Cardiac septum (tissue), 1 donor: ENCODE data around the gene NAPB. TPM values are rescaled to one million over a fixed set of nuclear protein-coding genes. Genes with fewer than 3 reads are reported as not detected.
"Not testable (repeated sequence)": the region's sequence is repeated elsewhere in the genome, so short reads cannot be mapped to it uniquely, and the experiment has no call there.

Source experiments
- DNase-seq: peaks from one replicate; pipeline ENCODE4 v3.0.0-alpha.2; 2020; ENCODE audit warnings: low spot score
- intact Hi-C: fragments of 100-400 bp; cut with DNase I; formaldehyde crosslinking; loops from one replicate; pipeline ENCODE4 v1.14.0; 2022
- long read RNA-seq: library from polyadenylated mRNA; unstranded; transcript quantifications from one replicate; pipeline ENCODE4 v2.0.0, GENCODE V29; 2021
- total RNA-seq: library from RNA; stranded (reverse); fragmentation: NEBNext Ultra II Directional; extraction: Animal tissue kit (Norgen Biotek cat#: 25700); gene quantifications from one replicate; pipeline ENCODE4 v1.2.1, GENCODE V29; 2021
- donor health status: DM: no; HTN: no; CAD: no.

The NAPB gene
- total RNA-seq, result 6.1 TPM
- long read RNA-seq, transcript NAPB-202 (10 exons, 3,824 nt), result major isoform, 5 of 15 reads
- long read RNA-seq, partial matches to known transcripts, result 0 of 15 reads
- long read RNA-seq, other reads (novel, unspliced or antisense), result 6 of 15 reads

DNA sequence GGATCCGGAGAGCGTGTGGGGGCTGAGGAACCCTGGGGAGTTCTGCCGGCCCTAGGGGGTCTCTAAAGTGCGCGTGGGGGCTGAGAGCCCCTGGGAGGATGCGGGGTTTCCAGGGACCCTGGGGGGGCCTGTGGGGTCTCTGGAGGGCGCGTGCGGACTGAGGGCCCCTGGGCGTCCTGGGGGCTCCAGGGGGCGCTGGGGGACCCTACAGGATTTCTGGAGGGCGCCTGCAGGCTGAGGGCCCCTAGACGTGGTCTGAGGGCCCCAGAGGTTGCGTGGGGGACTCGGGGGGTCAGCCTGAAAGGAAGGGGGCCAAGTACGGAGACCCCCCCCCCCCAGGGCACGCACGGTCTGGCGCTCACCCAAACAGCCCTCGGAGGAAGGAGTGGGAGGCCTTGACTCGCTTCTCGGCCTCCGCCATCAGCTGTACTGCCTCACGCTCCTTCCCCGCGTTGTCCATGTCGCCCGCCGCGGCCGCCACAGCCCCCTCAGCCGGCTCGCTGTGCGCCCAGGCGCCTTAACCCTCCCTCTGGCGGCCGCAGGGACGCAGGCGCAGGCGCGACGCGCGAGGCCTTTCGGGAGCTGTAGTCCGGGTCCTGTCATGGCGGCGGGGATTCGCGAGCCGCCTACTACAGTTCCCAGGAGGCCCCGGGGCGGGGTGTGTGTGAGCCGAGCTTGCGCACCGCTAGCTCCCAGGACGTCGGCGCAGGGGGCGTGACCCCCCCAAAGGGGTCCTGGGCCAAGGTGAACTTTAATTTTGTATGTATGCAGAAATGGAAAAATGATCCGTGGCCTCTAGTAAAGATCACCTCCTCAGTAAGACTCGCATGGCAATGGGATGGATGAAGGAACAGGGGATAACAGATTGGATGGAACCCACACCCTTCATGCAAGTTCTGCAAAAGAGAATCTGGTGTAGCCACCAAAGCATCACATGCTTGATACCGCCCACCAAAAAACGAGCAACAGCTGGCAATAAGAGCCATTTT, at the start of gene NAPB:
NAPB (minus strand) TSS at position 546 of the 989 bp plus-strand sequence; CDS start at position 460, 86 bp downstream.
- intact Hi-C loops, result loop anchor here (5.0 kb wide), 1 partner anchor 59 kb away; the partner anchor contains the start of gene GZF1
- DNase-seq, result peak; percentile 98

GRCh38 chr20:23466961-23467360, 45.7 kb upstream of the NAPB start:
- intact Hi-C loops, DNase-seq: not testable (repeated sequence)

GRCh38 chr20:23461180-23461579, 39.9 kb upstream of the NAPB start:
- intact Hi-C loops, result no loop called here
- no peak for DNase-seq

- no peak for DNase-seq
- intact Hi-C loops, result no loop called here
Observed at GRCh38 chr20:23459461-23460150, 38.3 kb upstream of the NAPB start.

GRCh38 chr20:23456873-23457272, 35.6 kb upstream of the NAPB start:
- no peak for DNase-seq
- intact Hi-C loops, result no loop called here

DNA sequence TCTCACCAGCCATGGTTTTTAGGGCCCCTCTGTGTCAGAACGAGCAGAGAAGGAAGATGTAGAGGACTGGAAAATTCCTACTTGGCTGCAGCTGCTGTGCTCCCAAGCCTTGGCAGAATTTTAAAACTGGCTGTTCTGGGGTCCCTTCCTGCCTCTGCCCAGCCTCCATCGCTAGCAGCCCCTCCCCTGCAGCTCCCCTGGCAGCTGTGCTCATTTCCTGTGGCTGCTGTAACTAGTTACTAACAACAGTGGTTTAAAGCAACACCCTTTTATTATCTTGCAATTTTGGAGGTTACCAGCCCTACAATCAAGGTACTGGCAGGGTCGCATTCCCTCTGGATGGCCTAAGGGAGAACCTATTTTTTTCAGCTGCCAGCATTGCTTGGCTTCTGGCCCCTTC, 35.1 kb upstream of the NAPB start:
- intact Hi-C loops, result no loop called here
- DNase-seq, result no peak

- intact Hi-C loops, result no loop called here
- DNase-seq, result no peak
Observed at GRCh38 chr20:23455639-23456038, 34.4 kb upstream of the NAPB start.

GRCh38 chr20:23454816-23455215, 33.5 kb upstream of the NAPB start:
- no peak for DNase-seq
- intact Hi-C loops, result no loop called here

DNA sequence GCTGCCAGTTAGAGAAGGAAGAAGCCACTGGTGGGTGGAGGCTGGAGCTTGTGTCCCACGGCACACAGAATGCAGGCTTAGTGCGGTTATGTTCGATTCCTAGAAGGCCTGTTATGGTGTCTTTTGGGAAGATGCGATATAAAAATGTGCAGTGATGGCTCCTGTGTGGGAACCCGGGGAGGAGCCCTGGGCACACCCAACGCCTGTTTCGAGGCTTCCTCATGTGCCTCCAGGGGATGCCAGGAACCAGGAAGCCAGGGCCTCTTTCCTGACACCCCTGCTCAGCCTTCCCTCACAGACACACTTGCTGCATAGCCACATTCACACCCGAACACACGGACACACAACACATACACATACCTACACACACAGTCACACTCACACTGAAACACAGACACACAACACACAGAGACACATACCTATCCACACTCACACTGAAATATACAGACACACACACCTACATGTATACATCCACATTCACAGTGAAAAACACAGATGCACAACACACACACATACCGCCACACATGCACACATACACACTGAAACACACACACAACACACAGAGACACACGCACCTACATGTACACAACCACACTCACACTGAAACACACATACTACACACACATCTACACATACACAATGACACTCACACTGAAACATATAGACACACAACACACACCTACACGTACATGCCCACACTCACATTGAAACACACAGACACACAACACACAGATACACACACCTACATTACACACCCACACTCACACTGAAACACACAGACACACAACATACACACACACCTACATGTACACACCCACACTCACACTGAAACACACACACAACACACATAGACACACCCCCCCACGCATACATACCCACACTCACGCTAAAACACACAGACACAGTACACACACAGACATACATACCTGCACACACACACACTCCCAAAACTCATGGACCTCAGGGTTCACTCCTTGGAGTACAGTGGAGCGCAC, 32.6 kb upstream of the NAPB start:
- intact Hi-C loops, result no loop called here
- no peak for DNase-seq

GRCh38 chr20:23452776-23453175, 31.5 kb upstream of the NAPB start, which contains the start of gene CST11:
TSS of gene CST11 (minus strand) at chr20:23452876. CDS start at chr20:23452811, 65 bp downstream.
- intact Hi-C loops, result no loop called here
- no peak for DNase-seq

DNA sequence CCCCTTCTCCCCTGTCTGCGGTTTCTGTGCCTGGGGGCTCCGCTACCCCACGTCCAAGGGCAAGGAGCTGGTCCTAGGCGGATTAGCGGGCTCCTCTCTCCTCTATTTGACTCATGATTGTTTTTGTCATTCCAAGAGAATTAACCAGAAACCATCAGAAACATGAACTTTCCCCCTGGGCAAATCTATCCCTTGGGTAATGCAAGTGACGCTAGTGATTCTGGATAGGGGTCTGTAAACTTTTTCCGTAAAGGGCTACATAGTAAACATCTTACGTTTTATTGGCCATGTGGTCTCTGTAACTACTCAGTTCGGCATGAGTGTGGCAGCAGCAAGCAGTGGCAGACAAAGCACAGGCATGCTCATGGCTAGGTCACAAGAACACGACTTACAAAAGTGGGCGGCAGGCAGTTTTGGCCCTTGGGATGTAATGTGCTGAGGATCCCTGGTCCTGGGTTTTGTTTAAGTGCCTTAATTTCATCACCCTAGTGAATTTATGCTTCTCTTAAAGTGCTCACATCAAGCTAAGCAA, 30.7 kb upstream of the NAPB start:
- DNase-seq, result no peak
- intact Hi-C loops, result no loop called here

DNA sequence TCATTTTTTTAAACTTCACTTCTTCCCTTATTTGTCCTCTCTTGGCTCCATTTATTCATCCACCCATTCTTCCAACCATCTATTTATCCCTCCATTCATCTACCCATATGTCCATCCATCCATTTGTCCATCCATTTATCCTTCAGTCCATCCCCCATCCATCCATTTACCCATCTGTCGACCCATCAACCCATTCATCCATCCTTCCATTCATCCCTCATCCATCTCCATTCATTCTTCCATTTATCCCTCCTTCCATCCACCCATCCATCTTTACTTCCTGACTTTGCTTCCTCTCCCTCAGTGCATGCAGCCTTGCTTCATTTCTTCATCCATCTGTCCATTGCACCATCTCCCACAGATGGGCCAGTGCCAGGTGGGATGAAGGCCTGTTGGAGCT, 29.6 kb upstream of the NAPB start:
- no peak for DNase-seq
- intact Hi-C loops, result no loop called here

DNA sequence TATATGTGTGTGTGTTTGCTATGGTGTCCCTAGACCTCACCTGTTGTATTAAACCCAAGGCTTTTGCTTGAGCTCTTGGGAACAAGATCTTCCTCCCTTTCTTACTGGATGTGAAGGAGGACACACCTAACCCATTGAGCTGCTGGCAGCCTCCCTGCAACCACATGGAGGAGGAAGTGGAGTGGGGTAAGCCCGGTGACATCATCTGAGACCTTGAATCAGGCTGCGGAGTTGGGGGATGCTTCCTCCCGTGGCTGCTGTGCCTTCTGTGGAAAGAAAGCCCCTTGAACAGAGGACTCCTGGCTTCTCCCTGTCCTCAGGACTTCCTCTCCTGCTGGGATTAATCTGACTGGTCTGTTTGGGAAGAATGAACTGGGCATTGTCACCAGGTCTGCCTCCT, 28.1 kb upstream of the NAPB start:
- intact Hi-C loops, result no loop called here
- no peak for DNase-seq

DNA sequence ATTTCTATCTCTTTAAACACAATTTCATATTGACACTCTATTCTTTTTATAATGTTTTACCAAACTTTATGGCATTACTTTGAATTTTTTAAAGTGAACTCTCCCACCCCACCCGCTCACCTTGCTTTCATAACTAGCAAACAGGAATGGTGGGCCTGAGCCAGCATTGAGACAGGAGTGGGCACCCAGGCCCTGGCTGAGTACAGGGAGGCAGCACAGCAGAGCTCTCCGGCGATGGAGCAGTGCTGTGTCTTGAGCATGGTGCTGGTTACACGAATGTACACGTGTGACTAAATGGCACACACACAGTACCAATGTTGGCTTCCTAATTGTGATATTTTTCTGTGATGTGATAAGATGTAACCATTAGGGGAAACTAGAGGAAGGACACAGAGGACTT, 26.9 kb upstream of the NAPB start:
- no peak for DNase-seq
- intact Hi-C loops, result no loop called here

DNA sequence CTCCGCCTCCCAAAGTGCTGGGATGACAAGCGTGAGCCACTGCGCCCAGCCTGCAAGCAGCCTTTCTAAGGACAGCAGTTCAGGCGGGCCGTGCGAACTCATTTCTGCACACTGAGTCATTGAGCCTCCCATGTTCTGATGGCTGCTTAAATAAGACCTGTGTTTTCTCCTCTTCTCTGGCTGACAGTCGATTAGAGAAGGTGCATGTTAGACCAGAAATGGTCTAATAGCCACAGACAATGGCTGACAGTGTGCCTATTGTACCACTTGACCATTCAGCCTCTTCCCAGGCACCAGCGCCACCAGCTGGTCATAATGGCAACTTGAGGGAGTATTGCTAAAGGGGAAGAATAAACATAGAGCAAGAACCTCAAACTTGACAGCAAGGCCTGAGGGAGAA, 25.2 kb upstream of the NAPB start:
- DNase-seq, result no peak
- intact Hi-C loops, result no loop called here

GRCh38 chr20:23445596-23446217, 24.4 kb upstream of the NAPB start:
- intact Hi-C loops, result no loop called here
- no peak for DNase-seq

GRCh38 chr20:23444859-23445258, 23.6 kb upstream of the NAPB start:
- DNase-seq, result no peak
- intact Hi-C loops, result loop anchor here (5.0 kb wide), 1 partner anchor 162 kb away; the partner anchor contains the start of gene CST9

DNA sequence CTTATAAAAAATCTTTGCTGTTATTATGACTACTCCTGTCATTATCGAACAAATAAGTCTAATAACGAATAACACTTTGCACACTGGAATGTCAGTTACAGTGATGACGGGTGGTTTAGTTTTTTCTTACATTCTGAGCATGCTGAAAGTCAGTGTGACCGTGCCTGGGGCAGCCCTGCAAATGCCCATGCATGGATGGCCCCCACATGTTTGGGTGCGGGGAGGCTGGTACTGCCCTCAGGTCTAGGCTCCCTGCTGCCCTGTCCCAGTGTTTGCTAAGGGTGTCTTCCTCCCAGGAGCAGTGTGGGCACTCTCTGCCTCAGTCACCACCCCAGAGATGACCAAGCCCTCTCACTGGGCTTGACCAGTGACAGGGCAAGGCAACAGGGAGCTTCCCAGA, 21.1 kb upstream of the NAPB start:
- intact Hi-C loops, result loop anchor here (5.0 kb wide), 1 partner anchor 165 kb away; the partner anchor contains the start of gene CST9
- peak; percentile 69 for DNase-seq
